ENCODE results near the gene EFNA5.

The EFNA5 gene

DNA sequence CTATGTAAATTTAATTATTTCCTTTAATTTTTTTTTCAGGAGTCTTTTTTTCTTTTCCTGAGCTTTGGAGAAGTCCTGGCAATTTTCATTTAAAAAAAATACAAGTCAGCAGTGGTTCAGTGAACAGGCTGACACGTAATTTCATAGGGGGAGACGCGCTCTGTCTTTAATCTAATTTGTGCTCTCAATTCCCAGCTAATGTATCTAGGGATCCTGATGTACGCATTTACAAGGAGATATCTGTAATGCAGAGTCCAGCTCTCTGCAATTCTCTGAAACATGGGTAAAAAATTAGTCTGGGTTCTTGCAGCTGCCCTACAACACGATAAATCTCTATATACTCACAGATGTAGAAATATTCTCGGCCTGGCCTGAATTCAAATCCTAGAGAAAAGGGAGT is 243.9 kb downstream of the EFNA5 start:
- Histone ChIP-seq H3K27ac (ENCODE audit: low read length) (no peak overlapping the region), H3K9me3 (ENCODE audit: control insufficient read depth in 2 of 2, low read length in 2 of 2) (no peaks in the 10 kb centered on the region), H3K4me1 (ENCODE audit: control insufficient read depth, insufficient read depth, low read length) (no peaks in the 10 kb centered on the region), H3K9ac (ENCODE audit: low read length in 2 of 2) (no peak overlapping the region), H3K4me3 (ENCODE audit: low read length in 2 of 2) (no peak overlapping the region), H3K27me3 (ENCODE audit: control insufficient read depth in 1 of 2, insufficient read depth in 2 of 2, low read length in 2 of 2) (no peaks in the 10 kb centered on the region), H3K36me3 (ENCODE audit: control insufficient read depth in 2 of 2, insufficient read depth in 2 of 2, low read length in 2 of 2) (no peaks in the 10 kb centered on the region)

DNA sequence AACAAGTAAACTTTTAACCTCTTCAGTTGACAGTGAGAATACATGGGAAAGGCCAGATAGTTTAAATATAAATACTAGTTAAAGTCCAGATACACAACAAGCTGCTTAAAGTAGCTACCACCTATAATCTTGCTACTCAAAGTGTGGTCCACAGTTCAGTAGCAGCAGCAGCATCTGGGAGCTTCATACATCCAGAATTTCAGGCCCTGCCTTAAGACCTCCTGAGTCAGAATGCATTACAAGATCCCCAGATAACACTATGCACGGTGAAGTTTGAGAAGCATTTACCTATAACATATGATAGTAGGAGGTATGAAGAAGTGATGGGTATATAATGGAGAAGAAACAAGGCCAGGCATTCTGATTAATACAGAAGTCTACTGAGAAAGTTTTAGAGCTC is 244.5 kb downstream of the EFNA5 start:
- Histone ChIP-seq H3K9me3 (ENCODE audit: control insufficient read depth in 2 of 2, low read length in 2 of 2) (no peaks in the 10 kb centered on the region), H3K27me3 (ENCODE audit: control insufficient read depth in 1 of 2, insufficient read depth in 2 of 2, low read length in 2 of 2) (no peaks in the 10 kb centered on the region), H3K9ac (ENCODE audit: low read length in 2 of 2) (no peak overlapping the region), H3K4me3 (ENCODE audit: low read length in 2 of 2) (no peak overlapping the region), H3K36me3 (ENCODE audit: control insufficient read depth in 2 of 2, insufficient read depth in 2 of 2, low read length in 2 of 2) (no peaks in the 10 kb centered on the region), H3K27ac (ENCODE audit: low read length) (no peak overlapping the region), H3K4me1 (ENCODE audit: control insufficient read depth, insufficient read depth, low read length) (no peaks in the 10 kb centered on the region)

DNA sequence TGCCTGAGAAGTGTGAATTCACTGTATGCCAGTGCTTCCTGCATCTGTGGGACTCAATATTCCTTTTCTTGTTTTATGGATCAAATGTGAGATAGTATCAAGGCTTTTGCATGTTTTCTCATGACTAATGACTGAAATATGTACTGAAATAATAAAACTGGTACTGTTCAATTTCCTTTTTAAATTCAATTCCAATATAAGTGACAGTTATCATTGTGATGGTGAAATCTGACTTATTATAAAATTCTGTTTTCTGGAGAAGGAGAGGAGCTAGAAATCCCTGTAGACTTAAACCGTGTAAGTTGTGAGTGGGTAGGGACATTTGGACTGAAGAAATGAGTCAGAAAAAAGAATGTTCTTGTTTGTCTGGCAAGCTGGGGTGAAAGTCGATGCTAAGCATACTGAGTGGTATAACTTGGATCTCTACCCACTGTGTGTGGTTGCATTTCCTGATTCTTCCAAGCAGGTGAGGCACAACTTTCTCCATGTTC is 245.2 kb downstream of the EFNA5 start:
- no peaks in the 10 kb centered on the region for H3K27me3 ChIP-seq (ENCODE audit: control insufficient read depth in 1 of 2, insufficient read depth in 2 of 2, low read length in 2 of 2)
- no peaks in the 10 kb centered on the region for H3K4me1 ChIP-seq (ENCODE audit: control insufficient read depth, insufficient read depth, low read length)
- H3K4me3 ChIP-seq (ENCODE audit: low read length in 2 of 2), result no peak overlapping the region
- no peak overlapping the region for H3K27ac ChIP-seq (ENCODE audit: low read length)
- no peaks in the 10 kb centered on the region for H3K36me3 ChIP-seq (ENCODE audit: control insufficient read depth in 2 of 2, insufficient read depth in 2 of 2, low read length in 2 of 2)
- no peaks in the 10 kb centered on the region for H3K9me3 ChIP-seq (ENCODE audit: control insufficient read depth in 2 of 2, low read length in 2 of 2)
- no peak overlapping the region for H3K9ac ChIP-seq (ENCODE audit: low read length in 2 of 2)

DNA sequence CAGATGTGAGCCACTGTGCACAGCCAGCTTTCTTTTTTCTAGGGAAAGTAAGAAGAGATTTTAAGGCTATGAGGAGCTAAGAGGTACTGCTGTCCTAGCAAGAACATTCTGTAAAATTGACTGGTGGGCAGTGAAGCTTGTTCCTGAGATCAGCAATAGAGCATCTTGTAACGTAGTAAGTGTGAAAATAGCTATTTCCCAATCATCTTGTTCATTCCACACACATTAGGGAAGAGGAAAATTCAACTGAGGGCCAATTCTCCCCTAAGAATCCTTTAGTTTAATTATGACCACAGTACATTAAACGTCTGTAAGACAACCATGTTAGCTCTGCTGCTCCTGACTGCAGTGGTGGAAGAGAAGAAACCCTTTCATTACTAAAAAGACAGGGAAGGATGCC is 246.2 kb downstream of the EFNA5 start:
- Histone ChIP-seq H3K4me1 (ENCODE audit: control insufficient read depth, insufficient read depth, low read length) (no peaks in the 10 kb centered on the region), H3K9ac (ENCODE audit: low read length in 2 of 2) (no peak overlapping the region), H3K36me3 (ENCODE audit: control insufficient read depth in 2 of 2, insufficient read depth in 2 of 2, low read length in 2 of 2) (no peaks in the 10 kb centered on the region), H3K27me3 (ENCODE audit: control insufficient read depth in 1 of 2, insufficient read depth in 2 of 2, low read length in 2 of 2) (no peaks in the 10 kb centered on the region), H3K4me3 (ENCODE audit: low read length in 2 of 2) (no peak overlapping the region), H3K9me3 (ENCODE audit: control insufficient read depth in 2 of 2, low read length in 2 of 2) (no peaks in the 10 kb centered on the region), H3K27ac (ENCODE audit: low read length) (no peak overlapping the region)

DNA sequence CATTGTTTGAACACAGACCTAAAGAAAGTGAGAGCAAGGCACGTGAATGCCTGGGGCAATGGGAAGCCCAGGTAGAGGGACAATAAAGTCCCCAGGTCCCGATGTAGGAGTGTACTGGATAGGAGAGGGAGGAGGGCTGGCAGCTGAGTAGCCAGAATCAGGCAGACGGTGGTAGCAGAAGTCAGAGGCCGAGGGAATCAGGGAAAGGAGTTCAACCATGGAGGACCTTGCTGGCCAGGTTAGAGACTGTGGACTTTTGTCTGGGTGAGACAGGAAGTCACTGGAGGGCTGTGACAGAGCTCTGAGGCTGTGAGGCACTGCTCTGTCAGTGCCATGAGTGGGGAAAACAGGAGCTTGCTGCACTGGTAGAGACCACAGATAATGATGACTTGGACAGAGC is 248.2 kb downstream of the EFNA5 start:
- no peaks in the 10 kb centered on the region for H3K4me1 ChIP-seq (ENCODE audit: control insufficient read depth, insufficient read depth, low read length)
- no peaks in the 10 kb centered on the region for H3K36me3 ChIP-seq (ENCODE audit: control insufficient read depth in 2 of 2, insufficient read depth in 2 of 2, low read length in 2 of 2)
- no peak overlapping the region for H3K9ac ChIP-seq (ENCODE audit: low read length in 2 of 2)
- no peak overlapping the region for H3K4me3 ChIP-seq (ENCODE audit: low read length in 2 of 2)
- no peaks in the 10 kb centered on the region for H3K9me3 ChIP-seq (ENCODE audit: control insufficient read depth in 2 of 2, low read length in 2 of 2)
- no peak overlapping the region for H3K27ac ChIP-seq (ENCODE audit: low read length)
- no peaks in the 10 kb centered on the region for H3K27me3 ChIP-seq (ENCODE audit: control insufficient read depth in 1 of 2, insufficient read depth in 2 of 2, low read length in 2 of 2)

DNA sequence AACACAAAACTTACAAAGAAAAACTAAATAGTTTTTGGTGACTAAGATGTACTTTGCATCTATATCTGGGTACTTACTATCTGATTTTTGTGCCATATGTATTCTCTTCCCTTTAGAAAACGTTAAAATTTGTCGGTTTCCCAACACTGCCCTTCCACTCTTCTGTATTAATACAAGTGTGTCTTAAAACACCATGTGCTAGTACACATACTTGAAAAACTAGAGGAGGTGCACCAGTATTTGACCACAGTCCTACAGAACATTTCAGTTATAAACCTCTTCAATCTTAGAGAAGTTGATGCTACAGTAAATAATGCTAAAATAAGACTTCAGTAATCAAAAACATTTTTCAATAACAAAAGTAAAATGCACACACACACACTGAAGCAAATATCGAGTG is 251.2 kb downstream of the EFNA5 start:
- H3K4me3 ChIP-seq (ENCODE audit: low read length in 2 of 2), result no peak overlapping the region
- H3K27ac ChIP-seq (ENCODE audit: low read length), result no peak overlapping the region
- H3K9me3 ChIP-seq (ENCODE audit: control insufficient read depth in 2 of 2, low read length in 2 of 2), result no peaks in the 10 kb centered on the region
- H3K27me3 ChIP-seq (ENCODE audit: control insufficient read depth in 1 of 2, insufficient read depth in 2 of 2, low read length in 2 of 2), result no peaks in the 10 kb centered on the region
- no peaks in the 10 kb centered on the region for H3K36me3 ChIP-seq (ENCODE audit: control insufficient read depth in 2 of 2, insufficient read depth in 2 of 2, low read length in 2 of 2)
- H3K9ac ChIP-seq (ENCODE audit: low read length in 2 of 2), result no peak overlapping the region
- H3K4me1 ChIP-seq (ENCODE audit: control insufficient read depth, insufficient read depth, low read length), result no peaks in the 10 kb centered on the region

DNA sequence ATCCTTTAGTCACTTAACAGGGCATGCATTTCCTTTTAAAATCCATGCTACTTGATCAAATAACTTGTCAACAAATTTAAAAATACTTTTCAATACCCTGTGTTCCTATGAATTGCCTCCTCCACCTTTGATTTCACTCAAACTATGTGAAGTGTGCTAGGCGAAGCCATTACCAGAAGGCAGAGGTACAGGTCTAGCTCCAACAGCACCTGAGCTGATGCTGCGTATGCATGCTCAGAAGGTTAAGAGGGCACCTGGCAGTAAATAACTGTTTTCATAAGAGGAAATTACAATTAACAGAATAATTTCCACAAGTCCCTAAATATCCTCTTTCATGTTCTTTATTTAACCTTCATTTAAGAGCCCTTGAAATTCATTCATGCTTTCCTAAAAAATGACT is 251.8 kb downstream of the EFNA5 start:
- H3K27ac ChIP-seq (ENCODE audit: low read length), result no peak overlapping the region
- no peaks in the 10 kb centered on the region for H3K4me1 ChIP-seq (ENCODE audit: control insufficient read depth, insufficient read depth, low read length)
- H3K9me3 ChIP-seq (ENCODE audit: control insufficient read depth in 2 of 2, low read length in 2 of 2), result no peaks in the 10 kb centered on the region
- no peak overlapping the region for H3K9ac ChIP-seq (ENCODE audit: low read length in 2 of 2)
- H3K36me3 ChIP-seq (ENCODE audit: control insufficient read depth in 2 of 2, insufficient read depth in 2 of 2, low read length in 2 of 2), result no peaks in the 10 kb centered on the region
- H3K27me3 ChIP-seq (ENCODE audit: control insufficient read depth in 1 of 2, insufficient read depth in 2 of 2, low read length in 2 of 2), result no peaks in the 10 kb centered on the region
- H3K4me3 ChIP-seq (ENCODE audit: low read length in 2 of 2), result no peak overlapping the region

DNA sequence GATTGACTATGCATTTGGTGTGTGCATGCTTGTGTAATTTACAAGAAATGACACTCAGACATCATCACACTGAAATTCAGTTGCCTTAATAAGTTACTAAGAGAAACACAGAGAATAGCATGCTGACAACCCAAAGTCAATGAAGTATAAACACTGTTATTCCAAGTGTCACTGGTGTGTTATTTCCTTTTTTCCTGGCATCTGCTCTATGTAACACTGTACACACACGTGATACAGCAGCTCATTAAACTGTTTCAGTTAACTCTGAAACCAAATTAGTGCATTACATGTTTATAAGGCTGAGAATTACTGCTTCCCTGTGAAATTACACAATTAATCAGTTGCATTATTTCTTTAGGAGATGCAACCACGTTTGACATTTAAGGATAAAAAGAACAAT is 252.7 kb downstream of the EFNA5 start:
- Histone ChIP-seq H3K36me3 (ENCODE audit: control insufficient read depth in 2 of 2, insufficient read depth in 2 of 2, low read length in 2 of 2) (no peaks in the 10 kb centered on the region), H3K4me3 (ENCODE audit: low read length in 2 of 2) (no peak overlapping the region), H3K9ac (ENCODE audit: low read length in 2 of 2) (no peak overlapping the region), H3K27ac (ENCODE audit: low read length) (no peak overlapping the region), H3K4me1 (ENCODE audit: control insufficient read depth, insufficient read depth, low read length) (no peaks in the 10 kb centered on the region), H3K9me3 (ENCODE audit: control insufficient read depth in 2 of 2, low read length in 2 of 2) (no peaks in the 10 kb centered on the region), H3K27me3 (ENCODE audit: control insufficient read depth in 1 of 2, insufficient read depth in 2 of 2, low read length in 2 of 2) (no peaks in the 10 kb centered on the region)

DNA sequence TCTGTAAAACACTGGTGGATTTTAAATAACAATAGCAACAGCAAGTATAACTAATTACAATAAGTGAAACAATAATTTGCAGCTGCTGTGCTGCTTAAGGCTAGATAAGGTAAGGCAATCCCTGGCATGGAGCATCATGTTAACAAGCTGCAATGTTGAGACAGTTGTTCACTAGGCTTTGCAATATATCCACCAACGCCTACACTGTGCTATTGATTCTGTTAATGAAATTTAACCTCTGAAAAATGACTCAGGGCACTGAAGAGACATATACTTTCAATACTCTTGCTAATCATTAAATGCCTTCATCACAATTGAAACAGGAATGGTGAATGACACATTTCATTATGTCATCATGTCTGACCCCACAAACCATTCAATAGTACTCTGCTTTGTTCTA is 255.0 kb downstream of the EFNA5 start:
- Histone ChIP-seq H3K4me1 (ENCODE audit: control insufficient read depth, insufficient read depth, low read length) (no peaks in the 10 kb centered on the region), H3K27ac (ENCODE audit: low read length) (no peak overlapping the region)

DNA sequence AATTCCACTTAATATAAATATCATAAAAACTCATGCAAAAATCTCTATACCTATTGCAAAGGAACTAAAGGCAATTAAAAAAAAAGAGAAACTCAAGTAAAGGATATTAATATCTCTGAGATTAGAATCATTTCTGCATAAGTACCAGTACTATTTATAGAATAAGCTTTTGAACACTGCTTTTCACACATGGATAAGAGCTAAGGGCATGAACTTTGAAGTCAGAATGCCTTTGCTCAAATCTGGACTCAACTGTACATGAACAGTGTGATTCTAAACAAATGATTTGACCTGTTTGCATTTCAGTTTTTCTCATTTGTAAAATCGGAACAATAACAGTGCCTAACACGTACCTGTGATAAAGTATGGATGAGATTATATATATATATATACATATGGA is 255.9 kb downstream of the EFNA5 start:
- Histone ChIP-seq H3K27ac (ENCODE audit: low read length) (no peak overlapping the region), H3K27me3 (ENCODE audit: control insufficient read depth in 1 of 2, insufficient read depth in 2 of 2, low read length in 2 of 2) (no peaks in the 10 kb centered on the region), H3K36me3 (ENCODE audit: control insufficient read depth in 2 of 2, insufficient read depth in 2 of 2, low read length in 2 of 2) (no peaks in the 10 kb centered on the region), H3K4me3 (ENCODE audit: low read length in 2 of 2) (no peak overlapping the region), H3K9me3 (ENCODE audit: control insufficient read depth in 2 of 2, low read length in 2 of 2) (no peaks in the 10 kb centered on the region), H3K4me1 (ENCODE audit: control insufficient read depth, insufficient read depth, low read length) (no peaks in the 10 kb centered on the region), H3K9ac (ENCODE audit: low read length in 2 of 2) (no peak overlapping the region)

More for the DNA sequence above, 255.0 kb downstream of the EFNA5 start:
- Histone ChIP-seq H3K9me3 (ENCODE audit: control insufficient read depth in 2 of 2, low read length in 2 of 2) (no peaks in the 10 kb centered on the region), H3K4me3 (ENCODE audit: low read length in 2 of 2) (no peak overlapping the region), H3K36me3 (ENCODE audit: control insufficient read depth in 2 of 2, insufficient read depth in 2 of 2, low read length in 2 of 2) (no peaks in the 10 kb centered on the region), H3K9ac (ENCODE audit: low read length in 2 of 2) (no peak overlapping the region), H3K27me3 (ENCODE audit: control insufficient read depth in 1 of 2, insufficient read depth in 2 of 2, low read length in 2 of 2) (no peaks in the 10 kb centered on the region)

DNA sequence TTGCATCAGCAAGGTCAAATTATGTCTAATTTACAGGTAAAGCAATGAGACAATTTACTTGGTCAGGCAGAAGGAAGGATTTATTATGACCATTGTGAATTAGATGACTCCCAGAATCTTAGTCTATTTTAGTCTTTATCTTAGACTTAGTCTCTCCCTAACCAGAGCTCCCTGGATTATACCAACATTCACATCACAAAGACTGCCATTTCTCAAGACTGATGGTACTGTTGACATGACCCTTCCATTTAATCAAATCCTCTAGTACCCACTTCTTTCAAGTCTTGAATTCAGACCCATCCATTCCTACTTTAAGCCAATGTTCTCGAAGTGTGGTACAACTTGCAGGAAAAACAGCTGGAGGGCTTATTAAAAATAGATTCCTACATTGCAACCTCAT is 257.0 kb downstream of the EFNA5 start:
- Histone ChIP-seq H3K27me3 (ENCODE audit: control insufficient read depth in 1 of 2, insufficient read depth in 2 of 2, low read length in 2 of 2) (no peaks in the 10 kb centered on the region), H3K36me3 (ENCODE audit: control insufficient read depth in 2 of 2, insufficient read depth in 2 of 2, low read length in 2 of 2) (no peaks in the 10 kb centered on the region), H3K9me3 (ENCODE audit: control insufficient read depth in 2 of 2, low read length in 2 of 2) (no peaks in the 10 kb centered on the region), H3K4me1 (ENCODE audit: control insufficient read depth, insufficient read depth, low read length) (no peaks in the 10 kb centered on the region), H3K9ac (ENCODE audit: low read length in 2 of 2) (no peak overlapping the region), H3K4me3 (ENCODE audit: low read length in 2 of 2) (no peak overlapping the region), H3K27ac (ENCODE audit: low read length) (no peak overlapping the region)
